Glutamatergic neuron (in vitro differentiated cells): ENCODE measurements around the gene STXBP6. TPM values are rescaled to one million over a fixed set of nuclear protein-coding genes. Genes with fewer than 3 reads are reported as not detected.

Experiments
- DNase-seq: peaks from one replicate; pipeline ENCODE4 v3.0.0; 2022
- H3K27ac Mint-ChIP-seq: one replicate; pipeline ENCODE4 v1.8.0; 2020; ENCODE audit warnings: mild to moderate bottlenecking, mixed read lengths, inconsistent platforms; ENCODE audit not compliant: unreplicated experiment
- H3K27me3 Mint-ChIP-seq: one replicate; pipeline ENCODE4 v1.8.0; 2020; ENCODE audit warnings: mild to moderate bottlenecking, moderate library complexity, mixed read lengths, inconsistent platforms; ENCODE audit not compliant: unreplicated experiment
- H3K36me3 Mint-ChIP-seq: one replicate; pipeline ENCODE4 v1.8.0; 2020; ENCODE audit warnings: mild to moderate bottlenecking, mixed read lengths, inconsistent platforms; ENCODE audit not compliant: unreplicated experiment
- H3K4me1 Mint-ChIP-seq: one replicate; pipeline ENCODE4 v1.8.0; 2020; ENCODE audit warnings: mild to moderate bottlenecking, low read depth, mixed read lengths, inconsistent platforms; ENCODE audit not compliant: unreplicated experiment
- H3K4me3 Mint-ChIP-seq: one replicate; pipeline ENCODE4 v1.8.0; 2020; ENCODE audit warnings: mild to moderate bottlenecking, mixed read lengths, inconsistent platforms; ENCODE audit not compliant: unreplicated experiment
- H3K9me3 Mint-ChIP-seq: one replicate; pipeline ENCODE4 v1.8.0; 2020; ENCODE audit warnings: mild to moderate bottlenecking, moderate library complexity, mixed read lengths, inconsistent platforms; ENCODE audit not compliant: unreplicated experiment
- CTCF ChIP-seq: fragments of 200-600 bp; sonication (generic); IDR thresholded peaks from one replicate; pipeline ENCODE4 v1.5.0; 2021; ENCODE audit not compliant: partially characterized antibody, unreplicated experiment
- total RNA-seq: library from RNA; stranded (reverse); fragmentation: NEBNext Ultra II Directional; extraction: Animal tissue kit (Norgen Biotek cat#: 25700); gene quantifications from one replicate; pipeline ENCODE4 v1.2.1, GENCODE V29; 2021; ENCODE audit not compliant: unreplicated experiment

STXBP6 gene
- total RNA-seq, 1 donor from 2014 or later: 0.49 TPM

- Mint-ChIP-seq H3K9me3 (peaks cover 6% of the 10 kb centered on the region), H3K4me3 (peak overlapping the region; percentile 85), H3K4me1 (peaks cover 6% of the 10 kb centered on the region), H3K27me3 (peaks cover 13% of the 10 kb centered on the region), H3K36me3 (no peaks in the 10 kb centered on the region), H3K27ac (no peak overlapping the region)
- DNase-seq: no peak
- no peak for TF ChIP-seq CTCF
These were observed 1.6 kb downstream of the STXBP6 start for GRCh38 chr14:25048170-25049016.

DNA sequence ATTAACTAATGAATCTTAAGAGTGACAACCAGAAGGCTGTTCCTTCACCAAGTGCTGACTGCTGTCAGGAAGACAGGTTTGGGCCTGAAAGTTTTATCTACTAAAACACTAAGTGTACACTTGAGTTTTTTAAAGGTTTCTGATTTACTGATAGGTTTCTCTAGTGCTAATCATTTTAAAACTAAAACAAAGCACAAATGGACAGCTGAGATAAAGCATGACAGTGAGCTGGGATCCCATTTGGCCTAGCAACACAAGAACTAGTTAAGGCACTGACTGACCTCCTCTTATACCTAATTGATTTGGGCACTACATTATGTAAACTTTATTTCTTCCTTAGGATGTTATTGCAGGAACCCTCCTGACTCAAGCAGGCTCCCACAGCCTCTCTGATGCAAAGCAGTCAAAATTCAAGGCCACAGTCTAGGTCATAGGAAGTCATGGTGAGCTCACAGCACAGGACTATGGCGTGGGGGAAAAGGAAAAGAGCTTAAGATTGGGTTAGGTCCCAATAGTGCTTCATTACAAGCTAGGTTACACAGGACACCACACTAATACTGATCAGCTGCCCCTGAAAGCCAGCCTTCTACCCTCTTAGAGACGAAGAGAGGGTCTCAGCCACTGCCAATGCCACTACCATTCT, 3.5 kb downstream of the STXBP6 start:
- Mint-ChIP-seq H3K4me3 (no peak overlapping the region), H3K9me3 (peaks cover 6% of the 10 kb centered on the region), H3K27ac (no peak overlapping the region), H3K4me1 (peaks cover 6% of the 10 kb centered on the region), H3K27me3 (peaks cover 9% of the 10 kb centered on the region), H3K36me3 (no peaks in the 10 kb centered on the region)
- DNase-seq: no peak
- TF ChIP-seq CTCF: no peak

DNA sequence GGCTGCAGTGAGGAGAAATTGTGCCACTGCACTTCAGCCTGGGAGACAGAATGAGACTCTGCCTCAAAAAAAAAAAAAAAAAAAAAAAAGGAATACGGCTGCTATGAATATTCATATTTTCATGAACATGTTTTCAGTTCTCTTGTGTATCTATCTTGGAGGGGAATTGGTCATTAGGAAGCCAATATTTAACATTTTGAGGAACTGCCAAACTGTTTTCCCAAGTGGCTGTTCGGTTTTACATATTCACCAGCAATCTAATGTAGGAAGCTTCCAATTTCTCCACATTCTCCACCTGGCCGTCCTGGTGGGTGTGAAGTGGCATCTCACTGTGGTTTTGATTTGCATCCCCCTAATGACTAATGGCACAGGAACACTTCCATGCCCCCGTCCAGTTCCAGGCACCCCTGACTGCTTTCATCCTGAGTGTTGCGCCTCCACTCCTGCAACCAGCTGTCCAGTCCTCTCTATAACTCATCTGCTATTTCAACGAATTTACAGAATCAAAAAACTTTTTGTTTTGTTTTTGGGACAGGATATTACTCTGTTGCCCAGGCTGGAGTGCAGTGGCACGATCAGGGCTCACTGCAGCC, 5.7 kb downstream of the STXBP6 start:
- Mint-ChIP-seq H3K4me3 (no peak overlapping the region), H3K36me3 (no peaks in the 10 kb centered on the region), H3K27ac (no peak overlapping the region), H3K4me1 (peaks cover 2% of the 10 kb centered on the region), H3K9me3 (peaks cover 4% of the 10 kb centered on the region), H3K27me3 (peaks cover 5% of the 10 kb centered on the region)
- no peak for TF ChIP-seq CTCF
- no peak for DNase-seq

DNA sequence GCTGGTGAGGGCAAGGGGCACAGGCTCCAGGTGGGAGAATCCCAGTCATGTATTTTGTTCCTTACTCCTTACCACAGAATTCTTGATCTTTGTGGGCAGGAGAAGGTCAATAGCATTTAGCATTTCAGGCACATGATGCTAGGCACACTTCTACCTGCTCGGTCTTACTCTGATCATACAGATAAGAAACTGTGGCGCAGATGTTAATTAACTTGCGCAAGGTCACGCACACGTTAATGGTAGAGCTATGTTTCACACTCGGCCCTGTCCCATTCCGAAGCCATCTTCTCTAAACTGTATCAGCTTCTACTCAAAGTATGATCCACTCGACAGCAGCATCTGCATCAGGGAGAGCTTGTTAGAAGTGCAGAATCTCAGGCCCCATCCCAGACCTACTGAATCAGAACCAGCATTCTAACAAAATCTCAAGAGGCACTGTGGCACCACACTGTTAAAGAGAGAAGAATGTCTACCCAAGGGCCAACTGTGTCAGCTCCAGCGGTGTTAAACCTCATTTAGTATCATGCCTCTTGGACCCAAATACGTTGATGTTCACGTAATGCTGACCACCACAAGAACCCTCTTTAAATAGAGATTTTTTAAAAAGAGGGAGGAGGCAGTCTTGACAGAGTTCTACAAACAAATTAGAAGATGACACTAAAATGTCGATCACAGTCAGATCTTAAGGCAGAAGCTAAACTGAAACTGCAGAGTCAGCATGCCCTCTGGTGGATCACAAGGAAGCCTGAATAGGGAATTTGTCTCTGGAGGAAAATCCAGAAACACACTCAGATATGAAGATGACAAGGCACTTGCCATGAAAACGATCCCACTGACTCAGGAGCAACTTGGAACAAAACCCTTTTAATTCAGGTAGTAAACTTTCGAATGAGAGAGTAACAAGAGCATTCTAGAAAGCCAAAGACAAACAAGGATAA, 7.3 kb downstream of the STXBP6 start:
- no peak for DNase-seq
- Mint-ChIP-seq H3K4me3 (no peak overlapping the region), H3K4me1 (no peaks in the 10 kb centered on the region), H3K9me3 (no peaks in the 10 kb centered on the region), H3K36me3 (no peaks in the 10 kb centered on the region), H3K27ac (no peak overlapping the region), H3K27me3 (no peaks in the 10 kb centered on the region)
- no peak for TF ChIP-seq CTCF
